ENCODE data around the gene NRTN. TPM values are rescaled to one million over a fixed set of nuclear protein-coding genes. Genes with fewer than 3 reads are reported as not detected.

NRTN gene
- total and polyA plus RNA-seq, 2 donors (not counting 1 experiment from before 2014, with no cell fraction given): 0.27 TPM; not detected in 1

- no peak for ATAC-seq (ENCODE audit: low read depth)
- CTCF ChIA-PET: interaction anchor here (1.3 kb wide), 1 partner anchor 11 kb away, joined by 4 read pairs; the partner anchor contains the start of gene NRTN
Measured at GRCh38 chr19:5814852-5815246, 10.0 kb downstream of the NRTN start.

GRCh38 chr19:5817218-5817617 is 12.4 kb downstream of the NRTN start:
- intact Hi-C loops (cut with micrococcal nuclease): no loop called here
- Mint-ChIP-seq H3K4me3 (no peak overlapping the region), H3K4me1 (no peaks in the 10 kb centered on the region), H3K9me3 (ENCODE audit: insufficient read depth) (no peaks in the 10 kb centered on the region), H3K27me3 (peaks cover 20% of the 10 kb centered on the region), H3K27ac (no peak overlapping the region)
- TF ChIP-seq EZH2 (IDR thresholded peaks at IDR 0.05; ENCODE audit: borderline replicate concordance, insufficient read depth, low read depth, low read length, poor library complexity, severe bottlenecking) (no peak), CTCF (IDR thresholded peaks at IDR 0.05) (no peak)
- POLR2A ChIA-PET: no interaction called here
- 96% methylated on average over 2 of the region's 2 CpGs for WGBS (ENCODE audit: insufficient coverage)
- ATAC-seq (ENCODE audit: low read depth): no peak
- Histone ChIP-seq H3K27ac (ENCODE audit: low read length in 2 of 2) (no peak overlapping the region), H3K79me2 (ENCODE audit: control insufficient read depth, insufficient read depth, low read length) (no peaks in the 10 kb centered on the region), H3K4me3 (ENCODE audit: control extremely low read depth in 1 of 5, extremely low read depth in 1 of 5, insufficient read depth in 1 of 5, low read depth in 2 of 5, low read length in 4 of 5) (no peak overlapping the region), H3K9me3 (ENCODE audit: control extremely low read depth in 1 of 3, control insufficient read depth in 2 of 3, insufficient read depth in 1 of 3, low read length in 2 of 3) (peaks cover 0 to 12% (median 0%) of the 10 kb centered on the region in 3 donors), H3K4me1 (ENCODE audit: control insufficient read depth in 2 of 2, insufficient read depth in 2 of 2, low read length in 2 of 2) (no peaks in the 10 kb centered on the region), H4K20me1 (ENCODE audit: control insufficient read depth, insufficient read depth, low read length, poor library complexity, severe bottlenecking) (no peaks in the 10 kb centered on the region), H3K9ac (ENCODE audit: low read length) (no peak overlapping the region), H3K27me3 (replicated peaks in 1 of 4; ENCODE audit: control extremely low read depth in 1 of 4, control insufficient read depth in 3 of 4, insufficient read depth in 4 of 4, low read length in 3 of 4) (no peaks in the 10 kb centered on the region), H3K36me3 (replicated peaks in 1 of 2; ENCODE audit: control extremely low read depth in 1 of 2, control insufficient read depth in 1 of 2, extremely low read depth in 1 of 2, insufficient read depth in 2 of 2, low read length in 1 of 2) (no peaks in the 10 kb centered on the region), H2AFZ (ENCODE audit: insufficient read depth, low read depth, low read length, poor library complexity, severe bottlenecking) (no peak overlapping the region), H3K4me2 (replicated peaks; ENCODE audit: low read depth, low read length, poor library complexity, severe bottlenecking) (no peak overlapping the region)
- no peak for DNase-seq
- CTCF ChIA-PET: no interaction called here

More at GRCh38 chr19:5814852-5815246, 10.0 kb downstream of the NRTN start:
- no peaks in the 10 kb centered on the region for H4K20me1 ChIP-seq (ENCODE audit: control insufficient read depth, insufficient read depth, low read length, poor library complexity, severe bottlenecking)
- no peak for TF ChIP-seq CTCF (IDR thresholded peaks at IDR 0.05)
- no peak for TF ChIP-seq EZH2 (IDR thresholded peaks at IDR 0.05; ENCODE audit: borderline replicate concordance, insufficient read depth, low read depth, low read length, poor library complexity, severe bottlenecking)
- H3K4me1 ChIP-seq (ENCODE audit: control insufficient read depth in 2 of 2, insufficient read depth in 2 of 2, low read length in 2 of 2): no peaks in the 10 kb centered on the region
- H3K27ac Mint-ChIP-seq: no peak overlapping the region
- WGBS (ENCODE audit: insufficient coverage): 73% methylated on average over 6 of the region's 11 CpGs
- intact Hi-C loops (cut with micrococcal nuclease): no loop called here
- H3K27me3 Mint-ChIP-seq: peaks cover 16% of the 10 kb centered on the region
- H3K4me2 ChIP-seq (replicated peaks; ENCODE audit: low read depth, low read length, poor library complexity, severe bottlenecking): no peak overlapping the region
- no peak overlapping the region for H3K9ac ChIP-seq (ENCODE audit: low read length)
- no peaks in the 10 kb centered on the region for H3K36me3 ChIP-seq (replicated peaks in 1 of 2; ENCODE audit: control extremely low read depth in 1 of 2, control insufficient read depth in 1 of 2, extremely low read depth in 1 of 2, insufficient read depth in 2 of 2, low read length in 1 of 2)
- H3K27ac ChIP-seq (ENCODE audit: low read length in 2 of 2): no peak overlapping the region
- no peak for DNase-seq
- H3K27me3 ChIP-seq (replicated peaks in 1 of 4; ENCODE audit: control extremely low read depth in 1 of 4, control insufficient read depth in 3 of 4, insufficient read depth in 4 of 4, low read length in 3 of 4): no peaks in the 10 kb centered on the region
- H3K4me3 Mint-ChIP-seq: no peak overlapping the region
- no peaks in the 10 kb centered on the region for H3K4me1 Mint-ChIP-seq
- no peaks in the 10 kb centered on the region for H3K9me3 Mint-ChIP-seq (ENCODE audit: insufficient read depth)
- H2AFZ ChIP-seq (ENCODE audit: insufficient read depth, low read depth, low read length, poor library complexity, severe bottlenecking): no peak overlapping the region
- POLR2A ChIA-PET: no interaction called here
- H3K4me3 ChIP-seq (ENCODE audit: control extremely low read depth in 1 of 5, extremely low read depth in 1 of 5, insufficient read depth in 1 of 5, low read depth in 2 of 5, low read length in 4 of 5): no peak overlapping the region
- H3K9me3 ChIP-seq (ENCODE audit: control extremely low read depth in 1 of 3, control insufficient read depth in 2 of 3, insufficient read depth in 1 of 3, low read length in 2 of 3): peaks cover 0 to 9% (median 0%) of the 10 kb centered on the region in 3 donors
- no peaks in the 10 kb centered on the region for H3K79me2 ChIP-seq (ENCODE audit: control insufficient read depth, insufficient read depth, low read length)

Measured in B cell (primary cell).